ENCODE measurements around the gene EYA2.

Gene EYA2

DNA sequence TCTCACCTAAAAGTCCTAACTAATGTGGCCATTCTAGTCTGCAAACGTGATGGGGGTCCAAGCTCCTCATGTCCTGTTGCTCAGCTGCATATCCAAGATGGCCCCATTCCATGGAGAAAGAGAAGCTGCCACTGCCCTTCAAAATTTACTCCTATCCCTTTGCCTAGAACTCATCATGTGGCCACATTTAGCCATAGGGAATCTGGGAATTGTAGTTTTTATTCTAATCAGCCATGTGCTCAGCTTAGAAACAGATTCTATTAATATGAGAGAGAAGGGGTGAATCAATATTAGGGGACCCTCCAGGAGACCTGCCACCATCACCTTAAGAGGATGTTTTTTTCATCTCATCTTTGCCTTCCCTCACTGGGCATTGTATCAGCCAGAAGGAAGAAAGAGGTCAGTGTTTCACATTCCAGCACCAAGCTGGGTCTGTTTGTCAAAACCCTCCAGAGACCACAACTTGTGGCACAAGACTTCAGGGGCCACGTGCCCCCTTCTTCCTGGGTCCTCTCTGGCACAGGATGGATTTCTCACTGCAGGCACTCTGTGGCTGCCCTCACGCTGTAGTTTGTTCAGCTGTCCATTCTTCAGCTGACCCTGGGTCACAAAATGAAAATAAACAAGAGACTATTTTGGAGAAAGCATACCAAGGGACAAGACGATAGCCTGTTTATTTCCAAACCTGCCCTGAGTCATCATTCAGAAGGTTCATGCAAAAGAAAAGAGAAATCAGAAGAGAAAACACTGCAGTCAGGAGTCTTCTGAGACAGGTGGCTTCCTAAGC is 172.0 kb downstream of the EYA2 start:
- no peak for DNase-seq (ENCODE audit: low read depth in 2 of 2)

DNA sequence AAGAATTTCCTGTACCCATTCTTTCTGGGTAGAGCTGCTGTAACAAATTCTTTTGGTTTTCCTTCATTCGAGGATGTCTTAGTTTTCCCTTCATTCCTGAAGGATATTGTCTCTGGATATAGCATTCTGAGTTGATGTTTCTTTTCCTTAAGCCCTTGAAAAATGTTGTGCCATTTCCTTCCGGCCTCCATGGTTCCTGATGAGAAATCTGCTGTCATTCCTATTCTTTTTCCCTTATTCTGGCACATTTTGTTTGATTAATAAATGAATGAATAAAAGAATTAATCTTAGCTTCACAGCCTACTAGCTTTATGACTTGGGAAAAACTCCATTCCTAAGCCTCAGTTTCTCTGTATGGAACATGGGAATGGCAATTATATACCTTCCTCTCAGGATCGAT is 173.1 kb downstream of the EYA2 start:
- DNase-seq (ENCODE audit: low read depth in 2 of 2): no peak

DNA sequence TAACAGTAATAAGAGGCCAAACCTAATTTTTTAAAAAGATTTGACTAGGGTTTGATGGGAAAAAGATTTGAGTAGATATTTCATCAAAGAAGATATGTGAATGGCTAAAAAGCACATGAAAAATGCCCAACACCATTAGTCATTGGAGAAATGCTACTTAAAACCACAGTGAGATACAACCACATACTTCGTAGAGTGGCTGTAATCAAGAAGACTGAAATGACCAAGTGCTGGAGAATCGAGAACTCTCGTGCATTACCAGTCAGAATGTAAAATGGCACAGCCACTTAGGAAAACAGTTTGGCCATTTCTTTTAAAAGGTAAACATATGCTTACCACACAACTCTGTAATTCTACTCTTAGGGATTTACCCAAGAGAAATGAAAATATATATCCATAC is 175.5 kb downstream of the EYA2 start:
- no peak for DNase-seq (ENCODE audit: low read depth in 2 of 2)

DNA sequence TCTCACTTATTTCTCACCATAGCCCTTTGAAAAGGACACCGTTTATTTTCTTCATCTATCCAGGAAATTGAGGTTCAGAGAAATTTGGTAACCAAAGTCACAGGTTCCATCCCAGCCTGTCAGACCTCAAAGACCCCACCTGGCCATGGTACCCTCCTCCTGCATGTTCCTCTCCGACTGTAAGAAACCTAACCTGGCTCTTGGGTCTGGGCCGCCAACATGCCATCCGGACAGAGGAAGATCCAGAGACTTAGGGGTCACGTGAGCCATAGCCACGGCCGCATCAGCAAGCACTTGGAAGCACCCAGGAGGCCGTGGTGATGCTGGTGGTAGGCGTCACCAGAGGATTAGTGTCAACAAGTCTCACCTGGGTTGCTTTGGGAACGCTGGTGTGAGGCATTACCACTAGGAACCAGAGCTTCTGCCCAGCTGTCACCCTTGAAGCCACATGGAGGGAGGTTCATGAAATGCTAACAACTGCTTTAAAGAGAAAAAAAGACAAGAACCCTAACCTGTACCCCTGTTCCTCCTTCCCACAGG is 177.1 kb downstream of the EYA2 start:
- no peak for DNase-seq (ENCODE audit: low read depth in 2 of 2)

DNA sequence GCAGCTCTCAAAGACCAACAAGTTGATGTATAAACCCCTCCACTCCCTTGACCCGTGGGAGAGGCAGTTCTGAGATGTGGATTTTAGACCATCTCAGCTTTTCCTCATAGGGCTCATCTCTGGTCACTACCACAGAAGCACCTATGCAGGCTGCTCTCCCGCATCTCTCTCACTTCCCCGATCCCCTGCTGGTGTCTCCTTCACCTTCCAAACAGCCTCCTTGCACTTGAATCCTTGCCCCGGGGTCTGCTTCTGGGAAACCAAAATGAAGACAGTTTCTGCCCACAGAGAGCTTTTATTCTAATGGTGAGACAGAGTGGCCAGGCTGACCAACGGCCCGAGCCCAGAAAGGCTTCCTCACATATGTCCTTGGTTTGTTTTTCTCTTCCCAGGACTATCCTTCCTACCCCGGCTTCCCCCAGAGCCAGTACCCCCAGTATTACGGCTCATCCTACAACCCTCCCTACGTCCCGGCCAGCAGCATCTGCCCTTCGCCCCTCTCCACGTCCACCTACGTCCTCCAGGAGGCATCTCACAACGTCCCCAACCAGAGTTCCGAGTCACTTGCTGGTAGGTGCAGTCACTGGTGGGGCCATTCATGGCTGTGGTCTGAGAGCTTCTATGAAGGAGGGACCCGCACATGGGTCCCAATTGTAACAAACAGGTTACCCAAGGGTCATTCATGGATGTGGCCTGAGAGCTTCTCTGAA is 179.3 kb downstream of the EYA2 start:
- no peak for DNase-seq (ENCODE audit: low read depth in 2 of 2)

DNA sequence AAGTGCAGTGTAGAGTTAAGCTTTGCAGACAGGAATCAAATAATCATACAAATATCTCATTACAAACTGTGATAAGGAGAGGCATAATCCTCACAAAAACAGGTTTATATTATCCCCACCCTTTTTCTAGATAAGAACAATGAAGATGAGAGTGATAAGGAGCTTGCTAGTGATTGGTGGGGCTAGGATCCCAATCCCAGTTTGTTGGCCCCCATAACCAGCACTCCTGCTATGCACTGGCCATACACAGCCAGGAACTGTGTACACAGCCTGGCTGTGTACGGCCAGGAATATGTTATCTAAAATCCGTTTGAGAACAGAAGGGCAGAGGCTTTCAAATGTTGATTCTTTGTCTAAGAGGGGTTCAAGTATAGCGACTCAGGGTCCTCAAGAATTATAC is 180.6 kb downstream of the EYA2 start:
- no peak for DNase-seq (ENCODE audit: low read depth in 2 of 2)

DNA sequence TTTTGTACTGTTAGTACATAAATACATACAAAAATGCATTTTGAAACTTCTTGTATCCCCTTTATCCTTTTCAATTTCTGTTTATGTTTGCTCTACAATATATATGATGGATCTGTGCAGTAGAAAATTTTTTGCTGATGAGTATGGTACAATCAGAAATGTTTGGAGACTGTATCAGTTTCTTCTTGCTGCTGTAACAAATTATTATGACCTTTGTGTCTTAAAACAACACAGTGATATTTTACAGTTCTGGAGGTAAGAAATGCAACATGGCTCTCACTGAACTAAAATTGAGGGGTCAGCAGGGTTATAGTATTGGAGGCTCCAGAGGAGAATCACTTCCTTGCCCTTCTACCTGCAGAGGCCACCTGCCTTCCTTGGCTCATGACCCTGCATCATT is 184.4 kb downstream of the EYA2 start:
- DNase-seq (ENCODE audit: low read depth in 2 of 2): no peak

DNA sequence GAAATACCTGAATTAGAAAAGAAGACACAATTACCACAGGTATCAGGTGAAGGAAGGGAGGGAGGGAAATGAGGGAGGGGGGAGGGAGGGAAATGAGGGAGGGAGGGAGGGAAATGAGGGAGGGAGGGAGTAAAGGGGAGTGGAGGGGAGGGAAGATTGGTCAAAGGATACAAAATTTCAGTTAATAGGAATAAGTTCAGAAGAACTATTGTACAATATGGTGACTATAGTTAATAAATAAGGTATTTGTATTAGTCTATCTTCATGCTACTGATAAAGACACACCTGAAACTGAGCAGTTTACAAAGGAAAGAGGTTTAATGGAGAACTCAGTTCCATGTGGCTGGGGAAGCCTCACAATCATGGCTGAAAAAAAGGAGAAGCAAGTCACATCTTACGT is 185.7 kb downstream of the EYA2 start:
- DNase-seq (ENCODE audit: low read depth in 2 of 2): no peak

DNA sequence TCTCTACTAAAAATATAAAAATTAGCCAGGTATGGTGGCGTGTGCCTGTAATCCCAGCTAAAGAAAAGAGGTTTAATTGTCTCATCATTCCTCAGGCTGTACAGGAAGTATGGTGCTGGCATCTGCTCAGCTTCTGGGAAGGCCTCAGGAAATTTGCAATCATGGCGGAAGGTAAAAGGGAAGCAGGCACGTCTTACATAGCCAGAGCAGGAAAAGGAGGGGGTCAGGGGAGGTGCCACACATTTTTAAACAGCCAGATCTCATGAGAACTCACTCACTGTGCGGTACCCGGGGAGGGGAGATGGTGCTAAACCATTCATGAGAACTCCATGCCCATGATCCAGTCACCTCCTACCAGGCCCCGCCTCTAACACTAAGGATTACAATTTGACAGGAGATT is 191.7 kb downstream of the EYA2 start:
- no peak for DNase-seq (ENCODE audit: low read depth in 2 of 2)

DNA sequence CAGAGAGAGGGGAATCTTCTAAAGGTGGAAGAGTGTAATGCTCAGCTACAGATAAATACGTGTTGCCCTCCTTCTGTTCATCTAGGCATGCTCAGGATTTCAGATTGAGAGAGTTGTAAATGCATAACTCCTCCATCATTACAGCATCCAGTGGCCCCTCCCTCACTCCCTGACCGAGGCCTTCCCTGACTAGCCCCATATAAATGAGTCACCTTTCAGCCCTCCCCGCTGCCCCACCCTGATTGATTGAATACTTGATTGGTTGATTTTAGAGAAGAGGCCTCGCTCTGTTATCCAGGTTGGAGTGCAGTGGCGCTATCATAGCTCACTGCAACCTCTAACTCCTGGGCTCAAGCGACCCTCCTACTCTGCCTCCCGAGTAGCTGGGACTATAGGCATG is 193.7 kb downstream of the EYA2 start:
- no peak for DNase-seq (ENCODE audit: low read depth in 2 of 2)

DNA sequence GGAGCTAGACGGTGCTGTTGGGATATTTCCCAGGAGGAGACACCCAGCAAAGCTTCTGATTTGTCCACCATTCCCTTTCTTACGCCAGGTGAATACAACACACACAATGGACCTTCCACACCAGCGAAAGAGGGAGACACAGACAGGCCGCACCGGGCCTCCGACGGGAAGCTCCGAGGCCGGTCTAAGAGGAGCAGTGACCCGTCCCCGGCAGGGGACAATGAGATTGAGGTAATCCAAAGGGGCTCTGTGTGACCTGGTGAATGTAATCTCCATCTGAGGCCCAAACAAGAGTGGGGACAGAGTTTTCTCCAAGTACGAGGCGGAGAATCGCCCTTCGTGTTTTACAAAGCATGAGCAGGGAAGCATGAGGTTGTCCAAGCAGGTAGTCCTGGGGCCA is 194.5 kb downstream of the EYA2 start:
- DNase-seq (ENCODE audit: low read depth in 2 of 2): no peak

DNA sequence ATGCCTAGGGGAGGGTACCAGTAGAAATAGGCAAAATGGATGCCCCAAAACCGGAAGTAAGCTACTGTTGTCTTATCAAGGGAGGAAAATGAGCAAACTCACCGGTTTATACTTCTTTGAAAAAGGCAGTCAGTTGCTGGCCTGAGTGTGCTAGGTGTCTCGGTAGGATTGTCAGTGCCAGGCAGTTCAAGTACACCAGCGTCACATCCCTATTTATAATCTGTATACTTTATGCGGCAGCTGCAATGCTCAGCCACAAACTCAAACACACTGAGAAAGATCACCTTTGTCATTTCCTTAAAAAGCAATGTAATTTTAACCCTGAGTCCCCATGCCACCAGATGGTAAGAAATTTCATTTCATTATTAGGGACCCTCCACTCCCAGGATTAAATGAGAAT is 196.2 kb downstream of the EYA2 start:
- no peak for DNase-seq (ENCODE audit: low read depth in 2 of 2)

DNA sequence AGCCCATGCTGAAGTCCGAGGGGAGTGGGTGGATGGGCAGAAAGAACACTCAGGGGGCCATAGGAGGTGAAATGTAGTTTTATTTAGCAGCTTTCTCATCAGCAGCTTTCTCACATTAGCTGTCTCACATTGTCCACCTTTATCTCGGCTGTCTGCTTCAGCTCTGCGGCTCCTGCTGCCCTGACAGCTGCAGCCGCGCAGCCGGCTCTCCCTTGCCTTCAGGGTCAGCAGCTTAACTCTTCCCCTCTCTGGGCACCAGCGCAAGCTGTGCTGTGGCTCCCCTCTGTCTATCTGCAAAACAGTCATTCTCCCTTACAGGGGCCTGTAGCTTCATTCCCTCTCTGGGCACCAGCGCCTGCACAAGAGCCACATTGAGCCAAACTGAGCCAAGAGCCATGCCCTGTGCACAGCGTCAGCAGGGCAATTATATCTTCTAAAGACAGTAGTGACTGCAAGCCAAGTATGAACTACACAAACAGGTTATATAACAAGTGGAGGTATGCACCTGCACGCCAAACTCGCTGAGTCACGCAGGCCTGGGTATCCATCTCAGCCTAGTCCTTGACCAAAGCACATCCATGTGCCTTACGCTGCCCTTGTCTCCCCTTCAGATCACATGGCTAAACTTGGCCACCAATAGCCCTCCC is 198.8 kb downstream of the EYA2 start:
- DNase-seq (ENCODE audit: low read depth in 2 of 2): no peak

DNA sequence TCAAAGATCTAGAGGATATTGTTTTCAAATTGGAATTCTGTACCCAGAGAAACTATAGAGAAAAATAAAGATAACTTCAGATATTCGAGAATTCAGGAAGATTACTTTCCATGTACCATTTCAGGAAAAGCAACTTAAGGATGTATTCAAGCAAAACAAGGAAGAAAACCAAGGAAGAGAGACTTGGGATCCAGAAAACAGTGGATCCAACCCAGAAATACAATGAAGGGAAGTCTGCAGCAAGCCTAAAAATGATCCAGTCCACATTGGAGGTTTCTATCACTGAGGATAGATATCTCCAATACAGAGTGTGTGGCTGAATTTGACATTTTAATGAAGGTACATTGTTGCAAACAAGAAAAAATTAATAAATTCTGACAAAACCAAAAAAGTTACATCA is 201.0 kb downstream of the EYA2 start:
- DNase-seq (ENCODE audit: low read depth in 2 of 2): no peak

DNA sequence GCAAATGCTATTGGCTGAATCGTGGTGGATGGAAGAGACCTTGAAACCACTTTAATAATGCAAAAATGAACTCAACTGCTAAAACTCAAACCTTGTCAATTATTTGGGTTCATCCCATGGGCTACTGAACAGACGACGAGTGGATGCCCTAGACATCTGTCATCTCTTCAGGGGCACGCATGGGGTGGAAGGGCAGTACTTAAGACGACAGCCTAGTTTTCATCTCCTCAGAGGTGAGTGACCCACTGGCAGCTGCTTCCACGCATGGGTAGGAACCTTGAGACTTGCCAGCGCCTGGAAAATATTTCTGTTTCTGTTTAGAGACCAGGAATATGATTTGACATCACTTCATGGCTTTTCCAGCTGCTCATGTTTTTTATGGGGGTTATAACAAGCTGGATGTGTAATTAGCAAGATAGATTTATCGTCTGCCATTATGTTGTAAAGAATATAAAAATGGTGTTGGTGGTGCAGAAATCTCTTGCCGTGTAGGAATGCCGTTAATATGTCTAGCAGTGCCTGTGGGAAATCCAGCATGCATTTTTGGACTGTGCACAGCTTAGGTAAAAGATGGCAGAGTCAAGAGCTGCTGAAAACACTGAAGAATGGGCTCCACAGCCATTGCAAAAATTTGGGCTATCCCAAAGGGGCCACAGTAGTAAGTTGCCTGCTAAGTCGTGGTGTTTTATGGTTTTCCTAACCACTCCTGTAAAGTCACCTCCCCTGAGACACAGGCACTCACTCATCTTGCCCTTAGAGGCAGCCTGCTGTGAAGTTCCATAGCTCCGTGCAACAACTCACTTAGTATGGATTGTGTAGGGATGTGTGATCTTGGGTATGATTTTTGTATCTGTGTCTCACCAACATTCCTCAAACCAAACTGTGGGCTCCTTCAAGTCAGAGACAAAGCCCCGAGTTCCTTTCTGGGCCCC is 203.3 kb downstream of the EYA2 start:
- DNase-seq (ENCODE audit: low read depth in 2 of 2): no peak

DNA sequence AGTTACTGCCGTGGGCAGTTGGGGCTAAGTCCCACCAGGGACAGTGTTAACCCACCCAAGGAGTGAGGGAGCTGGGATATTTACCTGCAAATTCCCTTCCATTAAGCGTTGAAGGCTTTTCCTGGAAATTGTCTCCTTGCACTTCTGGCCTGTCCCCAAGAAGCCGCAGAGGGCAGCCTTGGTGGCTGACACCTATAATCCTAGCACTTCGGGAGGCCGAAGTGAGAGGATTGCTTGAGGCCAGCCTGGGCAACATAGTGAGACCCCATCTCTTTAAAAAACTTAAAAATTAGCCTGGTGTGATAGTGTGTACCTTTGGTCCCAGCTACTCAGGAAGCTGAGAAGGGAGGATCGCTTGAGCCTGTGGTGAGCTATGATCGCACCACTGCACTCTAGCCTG is 204.4 kb downstream of the EYA2 start:
- no peak for DNase-seq (ENCODE audit: low read depth in 2 of 2)

DNA sequence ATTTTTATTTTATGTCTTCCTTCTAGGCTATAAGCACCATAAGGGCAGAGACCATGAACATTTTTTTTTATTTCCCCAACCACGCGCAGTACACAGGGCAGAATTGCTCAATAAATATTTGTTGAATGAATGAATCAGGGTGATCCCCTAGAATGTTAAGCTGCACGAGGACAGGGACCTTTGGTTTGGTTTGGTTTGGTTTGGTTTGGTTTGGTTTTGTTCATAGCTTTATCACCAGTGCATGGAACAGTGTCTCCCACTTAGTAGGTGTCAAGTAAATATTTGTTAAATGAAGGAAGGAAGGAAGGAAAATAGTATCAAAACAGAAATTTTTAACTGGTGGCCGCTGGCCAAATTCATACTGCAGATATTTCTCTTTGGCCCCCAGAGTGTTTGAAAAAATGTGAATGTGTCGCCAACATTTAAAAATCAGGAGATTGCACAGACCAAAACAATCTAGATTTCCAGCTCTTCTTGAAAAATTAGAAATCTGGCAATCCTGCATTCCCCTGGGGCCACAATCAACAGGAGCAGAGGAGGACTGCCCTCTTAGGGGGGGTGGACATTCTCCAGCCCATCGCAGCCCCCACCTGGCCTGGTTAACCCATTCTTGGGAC is 205.3 kb downstream of the EYA2 start:
- no peak for DNase-seq (ENCODE audit: low read depth in 2 of 2)

DNA sequence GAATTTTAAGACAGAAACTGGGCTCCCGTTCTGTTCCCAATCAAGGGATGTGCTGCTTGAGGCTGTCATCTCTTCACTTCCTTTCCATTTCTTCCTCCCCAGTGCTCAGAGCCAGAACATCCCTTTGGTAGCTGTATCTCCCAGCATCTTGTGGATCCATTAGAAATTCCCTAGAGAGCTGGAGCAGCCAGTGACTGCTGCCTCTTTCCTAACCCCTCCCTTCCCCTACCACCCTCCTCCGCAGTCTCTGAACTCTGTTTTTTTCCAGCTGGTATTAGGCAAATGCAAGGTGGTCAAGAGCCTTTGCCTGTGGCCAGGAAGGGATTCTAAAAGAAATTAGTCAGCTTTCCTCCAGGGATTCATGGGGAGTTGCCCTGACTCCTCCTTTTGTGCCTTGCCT is 208.0 kb downstream of the EYA2 start:
- no peak for DNase-seq (ENCODE audit: low read depth in 2 of 2)

DNA sequence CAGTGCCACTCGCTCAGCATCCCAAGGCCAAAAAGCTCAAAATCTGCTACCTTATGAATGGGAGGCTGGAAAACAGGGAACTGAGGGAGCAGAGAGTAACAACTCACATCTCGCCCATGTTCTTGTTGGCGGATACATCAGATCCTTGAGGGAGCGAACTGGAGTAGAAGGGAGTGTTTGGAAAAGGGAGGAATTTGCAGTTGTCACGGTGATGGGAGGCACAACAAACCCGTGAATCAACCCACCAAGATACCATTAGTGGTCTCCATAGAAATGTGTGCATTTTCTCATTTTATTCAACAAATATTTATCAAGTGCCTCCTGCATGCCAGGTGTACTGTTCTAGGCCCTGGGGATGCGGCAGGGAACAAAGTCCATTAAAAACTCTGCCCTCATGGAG is 212.1 kb downstream of the EYA2 start:
- DNase-seq (ENCODE audit: low read depth in 2 of 2): no peak

DNA sequence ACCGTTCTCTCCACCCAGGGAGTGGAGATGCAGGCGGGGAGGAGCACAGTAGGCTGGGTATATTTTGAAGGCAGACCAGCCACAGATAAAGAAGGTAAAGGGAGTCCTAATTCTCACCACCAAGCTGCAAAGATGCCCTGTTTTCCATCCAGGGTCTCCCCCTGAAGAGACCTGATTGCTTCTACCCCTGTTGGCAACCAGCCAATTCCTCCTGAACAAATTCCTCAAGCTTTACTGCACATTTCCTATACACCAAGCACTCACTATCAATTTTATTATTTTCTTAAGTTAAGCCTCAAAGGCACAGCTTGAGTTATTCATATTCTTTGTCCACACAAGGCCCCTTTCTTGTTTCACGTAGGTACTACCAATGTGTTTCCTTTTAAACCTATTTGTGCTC is 214.4 kb downstream of the EYA2 start:
- no peak for DNase-seq (ENCODE audit: low read depth in 2 of 2)

DNA sequence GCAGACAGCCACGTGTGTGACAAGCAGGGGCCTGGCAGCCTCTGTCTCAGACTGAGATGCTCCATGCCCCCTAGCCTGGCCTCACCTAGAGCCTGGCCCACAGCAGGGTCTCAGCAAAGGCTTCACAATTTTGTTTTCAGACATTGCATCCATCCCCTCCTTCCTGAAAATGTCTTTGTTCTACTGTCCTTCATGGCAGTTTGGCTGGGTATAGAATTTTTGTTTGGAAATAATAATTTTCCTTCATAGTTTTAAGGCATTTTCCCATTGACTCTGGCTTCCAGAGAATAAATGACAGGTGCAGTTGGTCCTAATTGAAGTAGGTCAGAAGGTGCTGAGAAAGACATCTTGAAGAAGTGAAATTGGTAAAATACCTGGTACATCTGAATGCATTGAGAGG is 216.2 kb downstream of the EYA2 start:
- no peak for DNase-seq (ENCODE audit: low read depth in 2 of 2)

All from activated CD8-positive, alpha-beta memory T cell treated with anti-CD3 and anti-CD28 coated beads for 4 hours (primary cell).